GM18870 (cell line): ENCODE measurements around the gene KRT15.

Experiments
- ATAC-seq: cut with Tn5 transposase; IDR thresholded peaks from one replicate; pipeline ENCODE4 v1.9.1; 2021; ENCODE audit warnings: moderate library complexity; ENCODE audit not compliant: unreplicated experiment

Gene KRT15

DNA sequence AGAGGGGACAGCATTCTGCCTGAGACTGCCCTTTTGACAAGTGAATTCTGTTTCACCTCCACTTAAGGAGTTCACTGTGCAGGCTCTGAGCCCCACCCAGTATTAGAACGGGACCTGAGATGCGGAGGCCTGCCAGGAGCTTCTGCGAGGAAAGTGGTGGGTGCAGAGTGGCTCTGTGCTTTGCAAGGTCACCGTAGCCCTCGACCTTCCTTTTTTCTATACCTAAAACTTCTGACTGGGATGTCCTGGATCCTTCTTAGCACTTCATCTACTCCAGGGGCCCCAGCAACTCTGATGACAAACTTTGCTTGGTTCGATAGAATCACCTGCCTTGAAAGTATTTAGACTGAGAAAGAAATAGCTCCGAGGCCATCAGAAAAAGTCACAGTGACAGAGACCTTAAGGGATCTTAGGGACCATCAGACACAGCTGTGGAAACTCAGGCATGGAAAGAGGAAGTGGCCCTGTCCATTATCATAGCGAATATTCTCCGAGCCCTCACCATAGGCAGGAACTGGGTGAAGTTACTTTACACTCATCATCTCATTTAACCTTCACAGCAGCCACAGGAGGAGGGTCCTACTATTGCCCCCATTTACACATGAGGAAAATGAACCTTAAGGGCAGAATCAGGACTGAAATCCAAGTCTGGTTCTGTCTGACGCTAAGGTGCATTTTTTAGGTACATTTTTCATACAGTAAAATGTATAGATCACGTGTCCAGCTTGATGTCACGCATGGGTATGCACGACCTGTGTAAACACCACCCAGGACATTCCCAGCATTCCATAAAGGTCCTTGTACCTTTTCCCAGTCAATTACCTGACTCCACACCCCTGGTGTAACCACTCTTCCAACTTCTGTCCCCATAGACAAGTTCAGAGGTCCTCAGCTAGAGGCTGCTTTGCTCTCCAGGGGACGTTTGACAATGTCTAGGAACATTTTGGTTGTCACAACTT, 12.6 kb downstream of the KRT15 start:
- no peak for ATAC-seq

DNA sequence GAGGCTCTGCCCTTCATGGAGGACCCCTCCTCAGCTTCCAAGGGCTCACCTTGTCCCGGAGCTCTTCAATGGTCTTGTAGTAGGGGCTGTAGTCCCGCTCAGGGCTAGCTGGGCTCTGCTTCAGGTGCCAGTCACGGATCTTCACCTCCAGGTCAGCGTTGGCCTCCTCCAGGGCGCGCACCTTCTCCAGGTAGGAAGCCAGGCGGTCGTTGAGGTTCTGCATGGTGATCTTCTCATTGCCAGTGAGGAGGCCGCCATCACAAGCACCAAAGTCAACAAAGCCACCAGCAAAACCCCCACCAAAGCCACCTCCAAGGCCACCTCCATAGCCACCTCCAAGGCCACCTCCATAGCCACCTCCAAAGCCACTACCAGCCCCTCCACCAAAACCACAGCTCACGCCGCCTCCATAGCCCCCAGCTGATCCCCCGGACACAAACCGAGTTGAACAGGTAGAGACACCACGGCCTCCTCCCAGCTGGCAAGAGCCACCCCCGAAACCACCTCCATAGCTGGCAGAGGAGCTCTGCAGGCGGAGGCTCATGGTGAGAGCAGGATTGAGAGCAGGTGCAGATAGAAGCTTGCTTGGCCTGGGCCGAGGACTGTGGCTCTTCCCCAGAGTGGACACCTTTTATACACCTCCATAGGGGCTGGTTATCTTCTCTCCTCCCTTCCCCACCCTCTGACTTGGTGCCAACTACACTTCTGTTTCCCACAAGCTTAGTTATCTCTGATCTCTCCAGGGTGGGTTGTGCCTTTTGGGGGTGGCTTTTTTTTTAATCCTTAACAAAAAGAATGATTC, 13.5 kb downstream of the KRT15 start, which contains the start of gene KRT13:
KRT13 (minus strand) TSS at position 606 of the 802 bp plus-strand sequence; CDS start at position 544, 62 bp downstream.
- no peak for ATAC-seq

DNA sequence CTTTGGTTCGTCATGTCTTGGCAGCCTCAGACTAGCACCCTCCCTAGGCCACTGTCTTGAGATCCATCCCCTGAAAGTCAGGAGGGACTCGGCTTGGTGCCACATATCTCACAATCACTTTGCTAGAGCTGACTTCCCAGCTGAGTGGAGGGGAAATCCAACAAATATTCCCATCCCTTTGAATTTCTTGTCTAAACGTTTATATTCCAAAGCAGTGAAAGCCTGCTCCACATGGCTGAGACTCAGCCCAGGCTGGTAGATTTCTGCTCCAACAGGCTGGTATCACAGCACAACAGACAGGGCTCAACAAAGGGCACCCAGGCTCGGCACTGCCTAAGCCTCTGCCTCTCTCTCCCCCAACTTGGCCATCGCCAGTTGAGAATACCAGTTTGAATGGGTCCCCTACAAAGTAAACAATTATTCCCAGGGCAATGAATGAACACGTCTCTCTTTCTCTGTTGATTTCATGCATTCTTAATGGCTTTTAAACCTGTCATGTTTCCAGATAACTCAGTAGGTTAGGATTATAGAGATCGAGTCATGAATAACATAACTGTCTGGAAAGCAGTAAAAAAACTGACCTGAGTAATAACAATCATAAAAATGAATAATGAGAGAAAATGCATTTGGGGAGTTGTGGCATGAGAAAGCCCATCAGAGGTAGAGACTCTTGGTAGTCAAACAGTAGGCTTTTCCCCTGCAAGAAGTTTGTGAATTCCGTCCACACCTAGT, 14.3 kb downstream of the KRT15 start:
- ATAC-seq = no peak

DNA sequence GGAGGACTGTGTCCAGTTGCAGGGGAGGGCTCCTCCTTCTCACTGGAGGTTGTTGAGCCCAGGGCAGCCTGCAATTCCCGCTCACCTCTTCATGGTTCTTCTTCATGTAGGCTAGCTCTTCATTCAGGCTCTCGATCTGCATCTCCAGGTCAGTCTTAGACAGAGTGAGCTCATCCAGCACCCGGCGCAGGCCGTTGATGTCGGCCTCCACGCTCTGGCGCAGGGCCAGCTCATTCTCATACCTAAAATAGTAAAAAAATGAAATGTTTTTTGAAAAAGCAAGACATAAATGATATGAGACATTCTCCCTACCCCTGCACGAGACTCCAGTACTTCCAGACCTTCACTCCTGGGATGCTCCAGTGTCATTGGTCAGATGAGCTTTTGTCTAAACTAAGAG, 15.5 kb downstream of the KRT15 start:
- no peak for ATAC-seq

DNA sequence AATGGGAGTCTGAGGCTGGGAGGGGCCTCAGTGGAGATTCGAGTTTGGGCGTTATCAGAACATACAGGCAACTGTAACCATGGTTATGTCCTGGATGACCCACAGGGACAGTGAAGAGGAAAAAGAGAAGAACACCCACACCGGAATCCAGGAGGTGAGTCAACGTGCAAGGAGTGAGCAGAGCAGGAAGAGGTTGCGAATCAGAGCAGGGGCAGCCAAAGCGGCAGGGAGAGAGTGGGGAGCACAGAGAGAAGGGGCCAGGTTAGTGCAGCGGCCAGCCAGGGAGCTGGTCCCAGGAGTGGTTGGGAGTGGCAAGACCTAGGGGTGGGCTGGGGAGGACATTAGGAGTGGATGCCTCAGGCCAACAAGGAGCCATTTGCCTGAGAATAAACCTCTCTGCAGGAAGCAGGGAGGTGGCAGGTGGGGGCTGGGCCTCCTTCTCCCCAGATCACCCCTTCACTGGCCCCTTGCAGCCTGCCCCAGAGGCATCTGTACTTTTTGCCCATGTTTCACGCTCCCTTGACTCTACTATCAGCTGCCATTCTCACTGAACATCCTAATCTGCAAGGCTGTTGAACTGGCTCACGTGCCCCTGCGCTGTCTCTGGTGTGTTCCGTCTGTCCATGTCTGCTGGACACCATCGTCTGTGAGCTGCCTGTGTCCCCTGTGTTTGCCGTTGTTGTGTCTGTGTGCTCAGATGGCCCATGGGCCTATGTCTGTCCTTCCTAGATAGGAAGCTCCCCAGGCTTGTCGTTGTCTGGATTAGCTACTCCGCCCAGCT, 18.4 kb downstream of the KRT15 start:
- no peak for ATAC-seq

DNA sequence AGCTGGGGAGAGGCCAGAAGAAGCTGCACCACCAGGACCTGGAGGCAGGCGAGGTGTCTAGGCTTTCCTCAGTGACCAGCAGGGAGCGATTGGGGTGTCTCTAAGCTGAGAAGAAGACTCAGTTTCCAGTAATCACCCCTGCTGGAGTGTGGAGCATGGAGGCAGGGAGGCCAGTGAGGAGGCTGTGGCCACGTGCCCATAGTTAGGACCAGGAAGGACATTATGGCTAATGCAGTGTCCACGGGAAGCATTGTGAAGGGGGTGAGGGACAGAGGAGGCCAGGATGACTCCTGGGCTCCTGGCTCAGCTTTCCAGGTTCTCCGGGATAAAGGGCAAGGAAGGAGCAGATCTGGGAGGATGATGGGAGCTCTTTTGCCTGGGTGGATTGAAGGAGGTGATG, 19.0 kb downstream of the KRT15 start:
- ATAC-seq = no peak

DNA sequence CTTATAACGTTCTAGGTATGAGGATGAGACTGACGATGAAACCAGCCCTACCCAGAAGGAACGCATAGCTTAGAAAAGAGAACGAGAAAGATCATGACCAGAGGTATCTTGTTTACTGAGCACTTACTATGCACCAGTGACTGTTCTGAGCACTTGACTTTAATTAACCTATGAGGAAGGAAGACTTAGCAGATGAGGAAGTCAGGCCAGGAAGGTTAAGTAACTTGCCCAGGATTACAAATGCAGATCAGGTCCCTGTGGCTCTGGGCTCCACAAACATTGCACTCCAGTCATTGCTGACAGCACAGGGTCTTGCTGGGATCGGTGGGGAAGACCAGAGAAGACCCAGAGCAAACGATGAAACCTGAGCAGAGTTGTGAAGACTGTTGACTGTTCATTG, 20.4 kb downstream of the KRT15 start:
- no peak for ATAC-seq

DNA sequence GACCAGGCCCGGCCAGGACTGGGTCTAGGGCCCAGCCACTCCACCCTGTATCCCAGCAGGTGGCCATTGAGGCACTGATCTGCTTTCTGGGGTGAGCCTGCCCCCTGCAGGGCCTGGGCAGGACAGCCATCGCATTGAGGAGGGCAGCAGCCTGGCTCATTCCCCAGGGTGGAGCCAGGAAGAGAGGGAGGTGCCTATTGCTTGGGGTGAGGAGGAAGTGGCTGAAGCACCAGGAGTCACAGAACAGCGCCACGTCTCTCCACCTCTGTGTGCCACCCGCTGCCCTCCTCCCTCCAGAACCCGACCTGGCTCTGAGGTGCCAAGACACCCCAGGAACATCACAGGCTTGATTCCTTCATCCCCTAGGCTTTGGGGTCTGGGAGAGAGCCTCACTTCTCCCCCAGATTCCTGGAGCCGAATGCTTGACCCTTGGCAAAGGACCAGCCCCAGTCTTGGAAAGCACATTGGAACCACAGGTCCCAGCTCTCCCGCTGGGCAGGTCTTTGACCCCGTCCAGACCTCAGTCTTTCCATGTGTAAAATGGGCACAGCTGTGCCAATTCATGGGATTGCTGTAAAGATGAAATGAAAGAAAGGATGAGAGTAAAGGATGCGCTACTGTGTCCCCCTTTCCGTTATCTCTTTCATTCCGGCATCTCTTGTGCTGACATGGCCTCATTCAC, 21.7 kb downstream of the KRT15 start:
- no peak for ATAC-seq

DNA sequence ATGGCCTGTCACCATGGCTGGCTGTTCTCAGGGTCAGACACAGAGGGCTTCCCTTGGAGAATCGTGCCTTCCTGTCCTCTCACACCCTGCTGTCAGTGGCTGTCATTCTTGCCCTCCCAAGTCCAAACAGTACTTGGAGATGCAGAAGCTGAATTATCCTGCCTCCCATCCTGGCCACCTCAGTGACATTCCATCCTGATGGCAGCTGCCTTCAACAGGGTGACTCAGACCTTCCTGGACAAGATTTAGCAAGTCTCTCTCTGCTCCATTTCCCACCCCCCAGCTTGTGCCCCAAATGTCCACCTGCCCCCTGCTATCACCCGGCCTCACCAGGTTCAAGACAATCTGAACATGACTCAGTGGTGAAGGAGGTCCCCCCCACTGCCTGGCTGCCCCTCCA, 24.2 kb downstream of the KRT15 start:
- ATAC-seq = no peak

DNA sequence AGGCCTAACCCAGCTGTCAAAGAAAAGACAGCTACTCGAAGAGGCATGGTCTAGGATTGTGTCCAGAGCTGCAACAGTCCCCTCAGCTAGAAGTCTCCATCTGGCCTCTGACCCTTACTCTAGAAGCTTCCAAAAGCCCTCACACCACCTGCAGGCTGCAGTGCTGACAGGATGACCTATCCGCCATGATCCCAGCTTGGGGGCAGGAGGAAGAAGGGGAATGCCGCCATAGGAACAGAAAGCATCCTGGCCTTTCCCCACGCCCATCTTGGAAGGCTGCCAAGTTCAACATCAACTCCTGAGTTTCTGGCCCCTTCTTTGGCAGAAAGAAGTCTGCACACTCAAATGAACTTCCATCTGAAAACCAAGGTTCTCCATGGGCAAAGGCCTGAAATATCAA, 25.9 kb downstream of the KRT15 start:
- no peak for ATAC-seq

DNA sequence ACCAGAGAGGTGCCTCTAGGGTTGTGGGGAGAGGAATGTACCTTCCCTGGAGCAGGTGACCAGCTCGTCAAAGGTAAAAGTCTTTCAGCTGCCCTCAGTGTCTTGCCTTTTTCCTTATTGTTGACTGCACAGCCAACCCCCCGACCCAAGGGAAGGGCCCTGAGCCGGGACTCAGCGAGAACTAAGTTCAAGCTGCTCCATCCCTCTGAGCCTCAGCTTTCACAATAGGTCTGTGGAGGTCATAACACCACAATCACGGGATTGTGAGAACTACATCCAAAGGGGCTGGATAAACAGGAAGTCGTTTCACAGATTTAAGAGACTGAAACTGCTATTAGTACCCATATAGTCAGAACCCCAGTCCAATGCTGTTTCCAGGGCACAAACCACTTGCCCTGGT, 26.3 kb downstream of the KRT15 start:
- ATAC-seq = no peak

DNA sequence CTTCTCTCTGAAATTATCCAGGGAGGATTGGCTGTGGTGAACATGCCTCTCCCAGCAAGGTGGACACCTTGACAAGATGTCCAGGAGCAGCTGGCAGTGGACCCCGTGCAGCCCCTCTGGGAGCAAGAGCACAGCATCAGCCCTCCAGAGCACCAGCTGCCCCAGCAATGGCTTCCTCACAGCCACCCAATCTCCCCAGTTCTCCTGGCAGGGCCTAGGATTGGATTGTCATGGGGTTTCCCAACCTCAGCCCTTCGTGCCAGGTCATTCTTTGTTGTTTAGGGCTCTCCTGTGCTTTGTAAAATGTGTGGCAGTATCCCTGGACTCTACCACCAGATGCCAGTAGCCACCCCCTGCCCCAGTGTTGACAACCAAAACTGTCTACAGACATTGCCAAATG, 27.2 kb downstream of the KRT15 start:
- ATAC-seq = no peak

DNA sequence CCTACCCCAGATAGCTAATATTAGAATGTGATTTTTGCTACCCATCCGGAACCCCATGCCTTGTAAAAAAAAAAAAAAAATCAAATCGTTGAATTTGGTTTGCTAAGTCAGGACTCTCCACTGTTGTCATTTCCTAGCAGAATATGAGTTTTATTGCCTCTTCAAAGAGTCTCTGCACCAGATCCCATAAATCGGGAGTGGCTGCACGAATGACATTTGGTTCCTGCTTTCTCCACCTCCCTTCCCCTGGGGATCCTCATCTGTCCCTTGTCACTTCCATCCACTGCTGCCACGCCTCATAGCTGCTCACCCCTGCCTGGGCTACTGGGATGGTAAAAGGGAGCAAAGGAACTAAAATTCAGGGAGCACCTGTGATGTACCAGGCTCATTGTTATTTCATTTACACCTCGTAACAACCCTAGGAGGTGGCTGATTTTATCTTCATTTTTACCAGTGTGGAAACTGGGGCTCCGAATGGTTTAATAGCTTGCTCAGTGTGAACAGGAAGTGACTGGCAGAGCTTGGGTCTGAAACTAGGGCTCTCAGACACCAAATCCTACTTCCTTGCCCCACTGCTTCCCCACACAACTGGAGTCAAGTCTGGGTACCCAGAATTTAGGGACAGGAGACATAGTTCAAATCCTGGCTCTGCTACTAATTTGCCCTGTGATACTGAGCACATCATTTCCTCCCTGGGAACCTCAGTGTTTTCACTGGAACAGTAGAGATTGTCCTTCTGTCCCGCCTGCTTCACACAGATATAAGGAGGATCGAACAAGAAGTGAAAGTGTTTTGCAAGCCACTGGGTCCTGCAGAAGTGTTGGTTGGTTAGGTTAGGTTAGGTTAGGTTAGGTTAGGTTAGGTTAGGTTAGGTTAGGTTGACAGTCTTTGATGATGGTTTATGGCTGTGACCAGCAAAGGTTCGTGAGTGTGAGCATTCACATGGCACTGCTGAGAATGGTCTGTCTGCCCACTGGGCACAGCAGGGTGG, 28.4 kb downstream of the KRT15 start:
- ATAC-seq = no peak

DNA sequence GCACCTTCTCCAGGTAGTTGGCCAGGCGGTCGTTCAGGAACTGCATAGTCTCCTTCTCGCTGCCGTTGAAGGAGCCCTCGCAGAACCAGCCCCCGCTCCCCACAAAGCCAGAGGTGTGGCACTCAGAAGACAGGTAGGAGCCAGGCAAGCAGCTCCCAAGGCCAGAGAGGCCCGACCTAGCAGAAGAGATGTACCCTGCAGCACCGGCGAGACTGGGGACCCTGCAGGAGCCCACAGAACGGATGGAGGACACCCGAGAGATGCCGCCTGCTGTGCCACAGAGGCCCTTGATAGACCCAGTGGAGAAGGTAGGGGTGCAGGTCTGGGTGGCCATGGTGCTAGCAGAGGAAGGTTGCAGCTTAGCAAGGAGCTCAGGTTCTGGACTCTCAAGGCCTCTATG, 29.2 kb downstream of the KRT15 start, which contains the start of gene KRT36:
KRT36 (minus strand) TSS at position 380 of the 400 bp plus-strand sequence; CDS start at position 334, 46 bp downstream.
- no peak for ATAC-seq

DNA sequence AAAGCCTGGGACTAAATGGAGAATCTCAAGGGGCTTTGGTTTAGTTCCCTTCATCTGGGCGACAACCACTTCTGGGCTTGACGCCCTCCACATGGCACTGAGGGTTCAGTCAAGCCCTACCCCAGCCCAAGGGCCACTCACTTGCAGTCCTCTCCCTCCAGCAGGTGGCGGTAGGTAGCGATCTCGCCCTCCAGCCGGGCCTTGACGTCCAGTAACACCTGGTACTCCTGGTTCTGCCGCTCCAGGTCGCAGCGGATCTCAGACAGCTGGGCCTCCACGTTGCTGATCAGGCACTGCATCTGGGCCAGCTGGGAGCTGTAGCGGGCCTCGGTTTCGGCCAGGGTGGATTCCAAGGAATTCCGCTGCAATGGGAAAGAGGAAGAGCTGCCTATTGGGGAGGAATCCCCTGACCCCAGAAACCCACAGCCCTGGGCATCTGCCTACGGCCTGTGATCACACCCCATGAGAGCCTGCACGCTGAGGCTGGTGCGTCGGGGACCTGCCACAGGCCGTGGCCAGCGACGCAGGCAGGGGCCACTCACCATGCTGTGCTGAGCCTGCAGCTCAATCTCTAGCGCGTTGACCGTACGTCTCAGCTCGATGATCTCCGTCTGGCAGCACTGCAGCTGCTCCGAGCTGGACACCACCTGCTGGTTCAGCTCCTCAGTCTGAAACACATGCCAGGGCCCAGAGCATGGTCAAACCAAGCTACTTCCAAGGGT, 31.7 kb downstream of the KRT15 start:
- no peak for ATAC-seq

DNA sequence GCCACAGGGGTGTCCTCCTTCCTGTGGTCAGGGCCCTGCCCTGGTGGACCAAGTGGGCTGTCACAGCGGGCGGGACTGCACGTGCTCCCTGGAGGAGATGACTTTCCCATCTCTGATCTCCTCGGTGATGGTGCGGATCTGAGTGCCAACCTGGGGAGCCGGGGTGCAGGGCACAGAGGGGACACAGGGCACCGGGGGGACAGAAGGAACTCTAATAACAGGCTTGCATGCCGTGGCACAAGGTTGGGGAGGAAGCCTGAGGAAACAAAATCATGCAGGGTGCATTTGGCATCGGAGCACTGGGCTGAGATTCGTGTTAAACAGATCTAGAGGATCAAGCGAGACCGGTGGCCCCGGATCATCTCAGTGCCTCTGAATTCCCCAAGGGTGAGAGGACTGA, 32.4 kb downstream of the KRT15 start:
- no peak for ATAC-seq

DNA sequence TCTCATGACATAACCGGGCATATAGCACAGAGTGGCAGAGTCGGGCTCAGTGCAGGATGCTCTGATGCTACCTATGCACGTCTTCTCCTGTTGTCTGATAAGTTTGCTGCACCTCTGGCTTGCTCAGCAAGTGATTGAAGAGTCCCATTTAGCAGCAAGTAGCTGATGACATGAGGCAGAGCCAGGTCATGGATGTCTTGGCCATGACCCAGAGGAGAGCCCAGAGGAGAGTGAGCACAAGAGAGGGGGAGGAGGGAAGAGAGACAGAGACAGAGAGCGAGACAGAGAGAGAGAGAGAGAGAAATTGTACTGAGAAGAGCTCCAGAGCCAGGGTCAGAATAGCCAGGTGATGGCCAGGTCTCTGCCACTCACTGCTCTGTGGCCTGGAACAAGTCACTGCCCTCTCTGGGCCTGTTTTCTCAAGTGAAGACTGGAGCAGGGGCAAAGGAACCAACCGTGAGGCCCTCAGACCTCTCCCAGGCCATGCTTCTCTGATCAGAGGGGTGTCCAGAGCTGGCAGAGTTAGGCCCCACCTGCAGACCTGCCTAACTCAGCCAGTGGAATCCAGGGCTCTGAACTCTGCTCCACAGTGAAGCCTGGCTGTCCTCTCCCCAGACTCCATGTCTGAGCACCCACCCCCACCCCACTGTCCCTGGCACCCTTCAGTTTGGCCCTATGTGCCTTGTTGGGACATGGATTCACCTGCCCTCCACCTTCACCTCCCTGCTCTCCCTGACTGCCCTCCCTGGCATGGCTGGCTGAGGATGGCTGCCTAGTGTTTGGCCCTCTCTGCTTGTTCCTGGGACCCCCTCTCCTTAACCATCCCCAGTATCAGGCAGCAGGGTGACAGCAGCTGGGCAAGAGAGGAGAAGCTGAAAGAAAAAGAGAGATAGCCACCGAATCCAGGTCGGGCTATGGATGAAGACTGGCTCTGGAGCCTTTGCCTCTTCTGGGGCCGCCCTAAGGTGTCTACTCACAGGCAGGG, 33.5 kb downstream of the KRT15 start:
- ATAC-seq = no peak
